Stomach (tissue), 4 donors: ENCODE results near the gene IARS1.

ENCODE experiments used
- POLR2A ChIP-seq, 4 donors: fragments of 450-650 bp; IDR thresholded peaks; one replicate each; pipeline ENCODE4 v1.6.1; 2016; ENCODE audit warnings: antibody characterized with exemption in 4 of 4, control low read depth in 2 of 4, mild to moderate bottlenecking in 1 of 4, moderate library complexity in 1 of 4
- TF ChIP-seq, protein P1 (sequence below), 7 experiments: fragments of 450-650 bp in 4 of 7; fragments of 200-600 bp in 3 of 7; sonication (generic) in 3 of 7; IDR thresholded peaks; one replicate each; pipeline ENCODE4 v1.5.1; 2016 to 2019; ENCODE audit warnings: antibody characterized with exemption in 7 of 7, control low read depth in 2 of 7, mild to moderate bottlenecking in 1 of 7

DNA sequence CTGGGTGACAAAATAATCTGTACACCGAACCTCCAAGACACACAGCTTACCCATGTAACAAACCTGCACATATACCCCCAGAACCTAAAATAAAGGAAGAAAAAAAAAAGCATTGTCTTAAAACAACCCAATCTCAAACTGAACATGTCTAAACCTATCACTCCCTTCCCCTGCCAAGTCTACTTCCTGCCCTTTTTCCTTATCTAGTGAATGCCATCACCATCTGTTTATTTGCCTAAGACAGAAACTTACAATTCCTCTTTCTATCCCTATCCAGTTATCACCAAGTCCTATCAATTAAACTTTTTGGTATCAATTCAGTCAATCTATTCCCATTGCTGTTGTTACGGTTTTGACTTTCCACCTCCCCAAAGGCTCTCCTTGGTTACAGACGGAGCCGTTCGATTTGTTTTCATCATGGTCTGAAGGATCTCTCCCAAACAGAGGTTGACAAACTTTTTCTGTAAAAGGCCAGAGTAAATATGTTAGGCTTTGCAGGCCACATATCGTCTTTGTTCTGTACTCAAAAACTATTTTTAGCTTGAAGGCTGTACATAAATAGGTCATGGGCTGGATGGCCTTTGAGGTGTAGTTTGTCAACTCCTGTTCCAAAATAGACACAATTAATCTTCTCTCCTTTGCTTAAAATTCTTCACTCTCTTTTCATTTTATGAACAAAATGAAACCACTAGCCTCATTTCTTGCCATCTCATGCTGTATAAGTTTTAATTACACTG, 19.6 kb upstream of the IARS1 start:
- TF ChIP-seq, protein P1, sequence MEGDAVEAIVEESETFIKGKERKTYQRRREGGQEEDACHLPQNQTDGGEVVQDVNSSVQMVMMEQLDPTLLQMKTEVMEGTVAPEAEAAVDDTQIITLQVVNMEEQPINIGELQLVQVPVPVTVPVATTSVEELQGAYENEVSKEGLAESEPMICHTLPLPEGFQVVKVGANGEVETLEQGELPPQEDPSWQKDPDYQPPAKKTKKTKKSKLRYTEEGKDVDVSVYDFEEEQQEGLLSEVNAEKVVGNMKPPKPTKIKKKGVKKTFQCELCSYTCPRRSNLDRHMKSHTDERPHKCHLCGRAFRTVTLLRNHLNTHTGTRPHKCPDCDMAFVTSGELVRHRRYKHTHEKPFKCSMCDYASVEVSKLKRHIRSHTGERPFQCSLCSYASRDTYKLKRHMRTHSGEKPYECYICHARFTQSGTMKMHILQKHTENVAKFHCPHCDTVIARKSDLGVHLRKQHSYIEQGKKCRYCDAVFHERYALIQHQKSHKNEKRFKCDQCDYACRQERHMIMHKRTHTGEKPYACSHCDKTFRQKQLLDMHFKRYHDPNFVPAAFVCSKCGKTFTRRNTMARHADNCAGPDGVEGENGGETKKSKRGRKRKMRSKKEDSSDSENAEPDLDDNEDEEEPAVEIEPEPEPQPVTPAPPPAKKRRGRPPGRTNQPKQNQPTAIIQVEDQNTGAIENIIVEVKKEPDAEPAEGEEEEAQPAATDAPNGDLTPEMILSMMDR (IDR thresholded peaks at IDR 0.05), result no peak
- no peak for TF ChIP-seq POLR2A (IDR thresholded peaks at IDR 0.05)
